Rectal smooth muscle tissue (tissue), 1 donor: ENCODE results near the gene HIGD1B.

ENCODE experiments used
- H3K27ac ChIP-seq: one replicate; pipeline ENCODE4 v1.7.0; 2013; ENCODE audit warnings: low read depth, low read length, inconsistent platforms
- H3K27me3 ChIP-seq: one replicate; pipeline ENCODE4 v1.7.0; 2013; ENCODE audit warnings: low read length; ENCODE audit not compliant: control insufficient read depth, insufficient read depth
- H3K36me3 ChIP-seq: one replicate; pipeline ENCODE4 v1.7.0; 2013; ENCODE audit warnings: low read length; ENCODE audit not compliant: control insufficient read depth, insufficient read depth
- H3K4me1 ChIP-seq: one replicate; pipeline ENCODE4 v1.7.0; 2013; ENCODE audit warnings: low read length; ENCODE audit not compliant: control insufficient read depth, insufficient read depth
- H3K4me3 ChIP-seq: one replicate; pipeline ENCODE4 v1.7.0; 2013; ENCODE audit warnings: low read length
- H3K9ac ChIP-seq: one replicate; pipeline ENCODE4 v1.7.0; 2013; ENCODE audit warnings: low read length

The HIGD1B gene

DNA sequence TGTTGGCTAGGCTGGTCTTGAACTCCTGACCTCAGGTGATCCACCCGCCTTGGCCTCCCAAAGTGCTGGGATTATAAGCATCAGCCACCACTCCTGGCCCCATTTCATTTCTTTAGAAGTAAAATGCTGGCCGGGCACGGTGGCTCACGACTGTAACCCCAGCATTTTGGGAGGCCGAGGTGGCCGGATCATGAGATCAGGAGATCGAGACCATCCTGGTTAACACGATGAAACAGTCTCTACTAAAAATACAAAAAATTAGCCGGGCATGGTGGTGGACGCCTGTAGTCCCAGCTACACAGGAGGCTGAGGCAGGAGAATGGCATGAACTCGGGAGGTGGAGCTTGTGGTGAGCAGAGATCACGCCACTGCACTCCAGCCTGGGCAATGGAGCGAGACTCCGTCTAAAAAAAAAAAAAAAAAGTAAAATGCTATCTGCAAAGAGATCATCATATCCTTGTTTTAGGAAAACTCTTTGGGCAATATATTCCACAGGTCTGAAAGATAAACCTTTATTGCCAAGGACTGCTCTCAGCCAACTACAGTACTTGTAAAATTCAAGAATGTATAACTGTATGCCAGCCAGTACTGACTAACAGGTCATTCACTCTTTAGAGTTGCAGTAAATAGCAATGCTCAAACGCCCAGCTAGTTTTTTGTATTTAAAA, 21.4 kb upstream of the HIGD1B start:
- Histone ChIP-seq H3K4me3 (no peak overlapping the region), H3K36me3 (no peaks in the 10 kb centered on the region), H3K4me1 (peaks cover 7% of the 10 kb centered on the region), H3K9ac (no peak overlapping the region), H3K27ac (peak overlapping the region; percentile 66), H3K27me3 (peaks cover 3% of the 10 kb centered on the region)

DNA sequence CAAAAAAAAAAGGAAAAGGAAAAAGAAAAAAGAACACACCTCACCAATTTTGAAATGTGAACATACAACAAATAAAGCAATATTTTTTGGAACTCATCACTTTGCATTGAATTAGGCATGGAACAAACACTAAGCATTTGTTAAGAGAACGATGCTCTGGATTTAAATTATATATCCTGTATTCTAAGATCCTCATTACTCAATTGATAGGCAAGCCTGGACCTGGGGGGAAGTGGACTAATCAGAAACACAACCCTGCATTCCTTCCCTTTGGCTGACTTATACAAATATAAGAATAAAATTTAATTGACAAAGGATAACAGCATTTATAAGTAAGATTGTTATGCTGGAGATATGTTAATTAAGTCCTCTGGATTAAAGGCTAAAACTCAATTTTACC, 19.8 kb upstream of the HIGD1B start:
- peaks cover 2% of the 10 kb centered on the region for H3K4me1 ChIP-seq
- H3K9ac ChIP-seq = no peak overlapping the region
- peak overlapping the region; percentile 94 for H3K27ac ChIP-seq
- H3K36me3 ChIP-seq = no peaks in the 10 kb centered on the region
- peak overlapping the region; percentile 66 for H3K4me3 ChIP-seq
- peaks cover 3% of the 10 kb centered on the region for H3K27me3 ChIP-seq

DNA sequence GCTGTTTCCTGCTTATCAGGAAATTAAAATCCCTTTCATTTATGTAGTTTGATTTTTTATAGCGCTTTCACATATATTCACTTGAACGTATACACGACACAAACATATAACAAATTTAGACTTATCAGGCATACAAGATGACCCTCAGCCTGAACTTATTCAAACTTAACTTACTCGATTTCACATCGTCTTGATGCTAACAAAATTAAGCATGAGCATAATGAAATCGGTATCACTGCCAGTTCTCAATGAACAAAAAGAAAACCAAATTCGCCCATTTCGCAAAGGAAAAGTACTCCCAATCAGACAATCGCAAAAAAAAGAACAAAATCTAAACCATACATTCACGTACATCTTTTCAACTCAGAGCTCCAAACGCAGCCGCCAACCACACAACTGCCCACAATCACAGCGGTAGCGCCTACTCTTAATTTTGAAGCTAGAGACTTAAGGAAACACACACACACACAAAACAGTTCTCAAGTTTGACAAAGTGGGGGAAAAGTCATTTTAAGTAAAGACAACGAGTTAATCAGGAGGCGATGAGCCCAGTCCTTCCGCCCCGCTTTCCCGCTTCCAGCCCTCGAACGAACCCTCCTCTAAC, 18.7 kb upstream of the HIGD1B start:
- H3K27ac ChIP-seq = peak overlapping the region; percentile 94

DNA sequence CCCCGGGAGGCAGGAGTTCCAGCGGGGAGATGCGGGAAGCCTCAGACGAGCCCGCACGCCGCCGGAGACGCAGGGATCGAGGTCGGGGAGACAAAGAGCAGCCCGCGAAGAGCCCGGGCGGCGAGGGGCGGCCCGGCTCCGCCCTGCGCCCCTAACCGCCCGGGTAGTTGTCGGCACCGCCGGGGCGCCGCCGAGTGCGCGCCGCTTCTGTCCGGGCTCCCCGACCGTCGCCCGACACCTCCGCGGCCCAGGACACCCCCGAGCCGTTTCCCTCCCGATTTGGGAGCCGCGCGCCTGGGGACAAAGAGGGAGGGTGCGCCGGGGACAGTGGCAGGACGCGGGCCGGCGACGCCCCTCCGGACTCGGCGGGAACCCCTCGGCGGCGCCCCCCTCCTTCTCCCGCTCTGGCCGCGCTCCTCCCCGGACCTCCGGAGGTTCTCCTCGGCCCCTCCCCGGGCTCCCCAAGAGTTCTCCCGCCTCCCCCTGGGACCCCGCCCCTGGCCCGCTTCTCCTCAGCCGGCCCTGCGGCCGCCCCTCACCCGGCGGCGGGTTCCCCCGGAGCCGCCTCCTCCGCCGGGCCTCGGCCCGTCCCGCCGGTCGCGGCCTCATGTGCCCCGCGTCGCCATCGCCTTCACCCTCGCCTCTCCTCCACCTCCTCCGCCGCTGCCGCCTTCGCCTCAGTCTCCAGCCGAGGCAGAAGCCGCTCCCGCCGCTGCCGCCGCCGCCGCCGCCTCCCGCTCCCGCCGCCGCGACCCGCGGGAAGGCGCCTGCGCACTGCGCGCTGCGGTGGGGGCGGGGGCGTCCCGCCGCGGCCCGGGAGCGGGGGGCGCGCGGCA, 17.9 kb upstream of the HIGD1B start, which contains the start of gene GJC1:
TSS of gene GJC1 (minus strand) at position 765 of the 836 bp plus-strand sequence. CDS start 24,470 bp downstream, outside the sequence.
- H3K27ac ChIP-seq = peak within 1 kb of the TSS; percentile 94
- H3K27me3 ChIP-seq = peaks cover 3% of the 10 kb centered on the region
- H3K4me1 ChIP-seq = no peaks in the 10 kb centered on the region
- H3K36me3 ChIP-seq = no peaks in the 10 kb centered on the region
- peak within 1 kb of the TSS; percentile 66 for H3K4me3 ChIP-seq
- peak within 1 kb of the TSS; percentile 77 for H3K9ac ChIP-seq

More for the DNA sequence above, 18.7 kb upstream of the HIGD1B start:
- H3K4me1 ChIP-seq = no peaks in the 10 kb centered on the region
- peaks cover 3% of the 10 kb centered on the region for H3K27me3 ChIP-seq
- peak overlapping the region; percentile 66 for H3K4me3 ChIP-seq
- H3K9ac ChIP-seq = peak overlapping the region; percentile 77
- H3K36me3 ChIP-seq = no peaks in the 10 kb centered on the region

DNA sequence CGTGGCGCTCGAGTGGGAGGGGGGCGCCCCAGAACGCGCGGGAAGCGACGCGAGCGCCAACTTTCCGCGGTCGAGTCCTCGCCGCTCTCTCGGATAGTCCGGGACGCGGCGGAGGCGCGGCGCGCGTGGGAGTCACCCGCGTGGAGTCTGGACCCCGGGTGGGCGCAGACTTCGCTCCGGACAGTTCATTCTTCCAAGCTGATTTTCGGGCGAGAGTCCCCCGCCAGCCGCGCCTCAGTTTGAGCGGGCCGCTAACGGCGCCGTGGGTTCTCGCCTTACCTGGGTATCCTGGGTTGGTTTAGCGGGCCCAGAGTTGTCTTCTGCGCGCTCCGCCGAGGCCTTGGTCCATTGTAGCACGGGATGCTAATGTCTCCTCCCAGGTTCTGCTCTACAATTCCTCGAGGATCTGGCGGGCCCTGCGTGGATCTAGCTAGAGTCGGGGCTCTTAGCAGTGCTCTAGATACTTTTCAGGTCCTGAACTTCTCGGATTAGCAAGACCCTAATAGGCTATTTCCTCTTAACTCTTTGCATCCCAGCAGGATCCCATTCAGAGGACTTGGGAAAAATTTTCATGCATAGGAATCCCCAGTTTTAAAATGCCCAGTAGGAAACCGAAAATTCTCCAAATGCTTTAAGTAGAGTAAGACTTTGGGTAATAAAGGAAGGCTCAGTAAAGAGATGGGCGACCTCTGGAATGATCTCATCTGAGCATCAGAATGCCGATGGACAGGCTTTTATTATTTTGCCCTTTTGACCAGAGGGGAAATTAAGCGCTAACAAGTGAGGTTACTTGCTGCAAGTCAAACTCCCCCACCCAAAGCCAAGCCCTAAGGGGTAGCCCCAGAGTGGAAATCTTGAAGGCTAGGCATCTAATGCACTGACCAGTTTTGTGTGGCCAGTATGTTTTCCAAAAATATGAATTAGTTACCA, 17.1 kb upstream of the HIGD1B start:
- Histone ChIP-seq H3K4me1 (no peaks in the 10 kb centered on the region), H3K27ac (peak overlapping the region; percentile 94), H3K27me3 (peaks cover 3% of the 10 kb centered on the region), H3K4me3 (peak overlapping the region; percentile 61), H3K36me3 (no peaks in the 10 kb centered on the region), H3K9ac (no peak overlapping the region)

DNA sequence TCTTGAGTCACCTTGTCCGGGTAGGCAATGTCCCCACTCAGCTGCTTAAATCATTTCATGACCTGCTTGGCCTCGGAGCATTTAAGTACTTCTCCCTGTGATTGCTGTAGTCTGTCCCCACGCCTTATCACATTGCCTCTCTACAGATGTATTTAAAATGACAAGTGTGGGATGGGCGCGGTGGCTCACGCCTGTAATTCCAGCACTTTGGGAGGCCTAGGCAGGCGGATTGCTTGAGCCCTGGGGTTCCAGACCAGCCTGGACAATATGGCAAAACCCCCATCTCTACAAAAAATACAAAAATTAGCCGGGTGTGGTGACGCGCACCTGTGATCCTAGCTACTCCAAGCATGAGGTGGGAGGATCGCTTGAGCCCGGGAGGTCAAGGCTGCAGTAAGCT, 16.3 kb upstream of the HIGD1B start:
- Histone ChIP-seq H3K27ac (no peak overlapping the region), H3K27me3 (peaks cover 3% of the 10 kb centered on the region), H3K36me3 (no peaks in the 10 kb centered on the region), H3K4me3 (no peak overlapping the region), H3K9ac (no peak overlapping the region), H3K4me1 (no peaks in the 10 kb centered on the region)

DNA sequence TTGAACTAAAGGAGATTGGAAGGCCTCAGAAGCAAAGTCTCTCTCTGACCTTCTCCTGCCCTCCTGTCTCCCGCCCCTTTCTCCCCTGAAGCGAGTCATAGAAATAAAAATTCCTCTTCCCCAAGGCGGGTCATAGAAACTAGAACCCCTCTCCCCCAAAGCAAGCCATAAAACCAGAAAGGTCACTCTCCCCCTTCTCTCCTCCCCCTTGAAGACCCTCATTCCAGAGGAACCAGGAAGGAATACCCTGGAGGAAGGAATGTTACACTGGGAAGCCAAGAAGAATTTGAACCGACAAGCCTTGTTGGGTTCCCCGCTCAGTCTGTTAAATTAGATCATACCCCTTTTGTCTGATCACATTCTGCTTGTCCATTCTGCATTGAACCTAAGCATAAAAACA, 14.9 kb upstream of the HIGD1B start:
- H3K4me3 ChIP-seq = no peak overlapping the region
- H3K27ac ChIP-seq = no peak overlapping the region
- H3K4me1 ChIP-seq = no peaks in the 10 kb centered on the region
- H3K36me3 ChIP-seq = no peaks in the 10 kb centered on the region
- peaks cover 3% of the 10 kb centered on the region for H3K27me3 ChIP-seq
- H3K9ac ChIP-seq = no peak overlapping the region

DNA sequence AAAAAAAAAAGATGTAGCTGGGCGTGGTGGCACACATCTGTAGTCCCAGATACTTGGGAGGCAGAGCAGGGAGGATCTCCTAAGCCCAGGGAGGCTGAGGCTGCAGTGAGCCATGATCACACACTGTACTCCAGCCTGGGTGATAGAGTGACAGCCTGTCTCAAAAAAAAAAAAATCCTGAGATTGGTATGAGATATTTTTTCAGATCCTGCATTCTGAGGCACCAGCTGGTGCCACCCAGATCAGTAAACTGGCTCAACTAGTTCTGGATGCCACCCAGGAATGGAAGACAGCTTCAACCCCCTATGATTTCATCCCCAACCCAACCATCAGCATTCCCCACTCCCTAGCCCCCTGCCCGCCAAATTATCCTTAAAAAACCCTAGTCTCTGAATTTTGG, 10.5 kb upstream of the HIGD1B start:
- H3K9ac ChIP-seq = no peak overlapping the region
- H3K27ac ChIP-seq = no peak overlapping the region
- no peaks in the 10 kb centered on the region for H3K27me3 ChIP-seq
- H3K4me1 ChIP-seq = no peaks in the 10 kb centered on the region
- H3K4me3 ChIP-seq = no peak overlapping the region
- no peaks in the 10 kb centered on the region for H3K36me3 ChIP-seq

DNA sequence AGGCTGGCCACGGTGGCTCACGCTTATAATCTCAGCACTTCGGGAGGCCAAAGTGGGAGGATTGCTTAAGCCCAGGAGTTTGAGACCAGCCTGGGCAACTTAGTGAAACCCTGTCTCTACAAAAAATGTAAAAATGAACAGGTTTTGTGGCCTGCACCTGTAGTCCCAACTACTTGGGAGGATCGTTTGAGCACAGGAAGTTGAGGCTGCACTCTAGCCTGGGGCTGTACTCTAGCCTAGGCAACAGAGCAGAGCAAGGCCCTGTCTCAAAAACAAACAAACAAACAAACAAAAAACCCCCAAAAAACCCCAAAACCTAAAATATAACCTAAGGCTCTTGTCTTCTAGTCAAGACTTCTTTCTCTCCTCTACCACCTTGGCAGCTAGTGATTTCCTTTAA, 7.4 kb upstream of the HIGD1B start:
- Histone ChIP-seq H3K9ac (no peak overlapping the region), H3K27me3 (no peaks in the 10 kb centered on the region), H3K27ac (no peak overlapping the region), H3K4me1 (peaks cover 22% of the 10 kb centered on the region), H3K36me3 (no peaks in the 10 kb centered on the region), H3K4me3 (no peak overlapping the region)

DNA sequence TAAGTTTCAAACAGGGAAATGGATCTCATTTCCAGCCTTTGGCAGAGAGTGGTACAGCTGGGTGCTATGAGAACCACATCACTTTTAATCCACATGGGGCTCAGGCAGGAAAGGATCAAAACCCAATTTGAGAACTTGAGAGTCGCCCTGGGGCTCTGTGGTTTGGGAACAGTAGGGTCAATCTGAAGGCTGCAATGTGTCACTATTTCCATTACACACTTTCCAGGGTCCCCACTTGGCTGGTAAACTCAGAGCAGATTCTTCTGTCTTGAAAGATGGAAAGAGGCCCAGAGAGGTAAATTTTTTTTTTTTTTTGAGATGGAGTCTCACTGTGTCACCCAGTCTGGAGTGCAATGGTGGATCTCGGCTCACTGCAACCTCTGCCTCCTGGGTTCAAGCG, 6.7 kb upstream of the HIGD1B start:
- no peaks in the 10 kb centered on the region for H3K36me3 ChIP-seq
- H3K4me1 ChIP-seq = peaks cover 22% of the 10 kb centered on the region
- no peak overlapping the region for H3K4me3 ChIP-seq
- no peak overlapping the region for H3K9ac ChIP-seq
- H3K27me3 ChIP-seq = no peaks in the 10 kb centered on the region
- H3K27ac ChIP-seq = no peak overlapping the region

DNA sequence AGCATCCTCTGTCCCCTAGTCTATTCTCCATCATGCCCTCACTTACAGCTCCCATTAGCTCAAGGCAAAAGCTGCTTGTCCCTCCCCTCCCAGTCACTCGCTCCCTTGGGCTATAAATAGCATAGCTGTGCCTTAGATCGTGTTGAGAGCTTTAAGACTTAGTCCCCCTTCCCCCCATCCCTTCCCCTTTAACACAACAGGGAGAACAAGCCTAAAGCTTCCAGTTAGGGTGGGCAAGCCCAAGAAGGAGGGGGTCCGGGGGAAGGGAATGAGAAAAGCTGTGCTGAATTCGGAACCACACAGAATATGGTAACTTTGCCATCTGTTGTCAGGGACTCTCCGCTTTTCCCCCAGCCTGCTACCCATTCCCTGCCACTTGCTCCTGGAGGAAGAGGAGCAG, 4.9 kb upstream of the HIGD1B start:
- Histone ChIP-seq H3K36me3 (no peaks in the 10 kb centered on the region), H3K9ac (no peak overlapping the region), H3K4me3 (no peak overlapping the region), H3K4me1 (peaks cover 22% of the 10 kb centered on the region), H3K27ac (peak overlapping the region; percentile 39), H3K27me3 (no peaks in the 10 kb centered on the region)

DNA sequence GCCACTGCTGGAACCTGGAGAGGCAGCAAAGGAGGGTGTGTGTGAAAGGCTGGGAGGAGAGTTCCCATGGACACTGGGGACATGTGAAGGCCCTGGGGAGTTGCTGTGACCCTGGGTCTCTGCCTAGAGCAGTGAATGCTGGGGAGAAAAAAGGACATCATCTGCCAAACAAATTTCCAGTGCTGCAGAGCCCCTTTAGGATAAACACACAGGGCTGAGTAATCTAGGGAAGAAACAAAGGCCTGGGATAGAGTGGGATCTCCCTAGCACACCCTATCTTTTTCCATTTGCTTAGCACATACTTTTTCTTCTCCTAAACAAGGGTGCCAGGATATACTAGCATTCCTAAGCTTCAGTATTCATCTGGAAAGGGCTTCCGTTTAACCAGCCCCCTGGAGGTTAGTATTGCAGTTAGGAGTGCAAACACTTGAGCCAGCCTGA, 3.3 kb upstream of the HIGD1B start:
- Histone ChIP-seq H3K36me3 (no peaks in the 10 kb centered on the region), H3K9ac (no peak overlapping the region), H3K27me3 (no peaks in the 10 kb centered on the region), H3K4me3 (no peak overlapping the region), H3K27ac (peak overlapping the region; percentile 15), H3K4me1 (peaks cover 22% of the 10 kb centered on the region)
